Activated T-cell treated with anti-CD3 and anti-CD28 coated beads, Interleukin-2, amount 50 U/mL, for 72 hours (primary cell): Measurements from ENCODE around the gene RFX4. TPM values are rescaled to one million over a fixed set of nuclear protein-coding genes. Genes with fewer than 3 reads are reported as not detected.

Source experiments
- ATAC-seq, 2 donors: fragments of 150-1000 bp; cut with Tn5 transposase; replicated peaks in 1 of 2; 2 replicates each; pipeline ENCODE4 v1.10.0; 2021; ENCODE audit warnings: moderate library complexity in 2 of 2, mild to moderate bottlenecking in 1 of 2
- DNase-seq, 2 donors: peaks; one replicate each; pipeline ENCODE4 v3.0.0; 2021 to 2022; ENCODE audit warnings: mixed read lengths in 1 of 2
- H3K27ac Mint-ChIP-seq: one replicate; pipeline ENCODE4 v1.8.0; 2022; ENCODE audit warnings: mild to moderate bottlenecking, moderate library complexity, mixed read lengths
- H3K27me3 Mint-ChIP-seq: one replicate; pipeline ENCODE4 v1.8.0; 2022; ENCODE audit warnings: low read depth, mixed read lengths
- H3K36me3 Mint-ChIP-seq, 2 donors: one replicate each; pipeline ENCODE4 v1.8.0; 2022; ENCODE audit warnings: mixed read lengths in 2 of 2, mild to moderate bottlenecking in 1 of 2; ENCODE audit not compliant: insufficient read depth in 2 of 2
- H3K4me1 Mint-ChIP-seq: one replicate; pipeline ENCODE4 v1.8.0; 2022; ENCODE audit warnings: low read depth, mixed read lengths
- H3K4me3 Mint-ChIP-seq, 2 donors: one replicate each; pipeline ENCODE4 v1.8.0; 2022; ENCODE audit warnings: mild to moderate bottlenecking in 2 of 2, mixed read lengths in 2 of 2, moderate library complexity in 2 of 2
- H3K9me3 Mint-ChIP-seq, 2 donors: one replicate each; pipeline ENCODE4 v1.8.0; 2022; ENCODE audit warnings: mixed read lengths in 2 of 2
- total RNA-seq, 2 donors: library from RNA; stranded (reverse); gene quantifications; one replicate each; pipeline ENCODE4 v1.2.3, GENCODE V29; 2022

The RFX4 gene
- total RNA-seq, 2 donors from 2014 or later: not detected

GRCh38 chr12:106644335-106645073 is 61.7 kb downstream of the RFX4 start:
- H3K36me3 Mint-ChIP-seq: no peaks in the 10 kb centered on the region
- DNase-seq (no peak), ATAC-seq (no peak)
- peaks cover 10% of the 10 kb centered on the region for H3K27me3 Mint-ChIP-seq
- H3K4me1 Mint-ChIP-seq: no peaks in the 10 kb centered on the region
- no peak overlapping the region for H3K27ac Mint-ChIP-seq
- no peaks in the 10 kb centered on the region for H3K9me3 Mint-ChIP-seq
- H3K4me3 Mint-ChIP-seq: no peak overlapping the region

GRCh38 chr12:106645074-106645421 is 62.2 kb downstream of the RFX4 start:
- H3K27me3 Mint-ChIP-seq: peaks cover 7% of the 10 kb centered on the region
- H3K36me3 Mint-ChIP-seq: no peaks in the 10 kb centered on the region
- DNase-seq (no peak), ATAC-seq (no peak)
- no peaks in the 10 kb centered on the region for H3K4me1 Mint-ChIP-seq
- no peak overlapping the region for H3K4me3 Mint-ChIP-seq
- H3K27ac Mint-ChIP-seq: no peak overlapping the region
- no peaks in the 10 kb centered on the region for H3K9me3 Mint-ChIP-seq

GRCh38 chr12:106645465-106646330 is 62.9 kb downstream of the RFX4 start:
- DNase-seq: no peak
- no peak for ATAC-seq
- H3K27ac Mint-ChIP-seq: no peak overlapping the region
- peaks cover under 1% of the 10 kb centered on the region for H3K27me3 Mint-ChIP-seq
- H3K9me3 Mint-ChIP-seq: no peaks in the 10 kb centered on the region
- no peaks in the 10 kb centered on the region for H3K4me1 Mint-ChIP-seq
- H3K4me3 Mint-ChIP-seq: no peak overlapping the region
- H3K36me3 Mint-ChIP-seq: no peaks in the 10 kb centered on the region

GRCh38 chr12:106646472-106646871 is 63.7 kb downstream of the RFX4 start:
- no peak overlapping the region for H3K27ac Mint-ChIP-seq
- ATAC-seq (no peak), DNase-seq (no peak)
- H3K9me3 Mint-ChIP-seq: no peaks in the 10 kb centered on the region
- H3K4me1 Mint-ChIP-seq: no peaks in the 10 kb centered on the region
- no peak overlapping the region for H3K4me3 Mint-ChIP-seq
- H3K36me3 Mint-ChIP-seq: no peaks in the 10 kb centered on the region
- no peaks in the 10 kb centered on the region for H3K27me3 Mint-ChIP-seq

- Mint-ChIP-seq H3K27me3 (no peaks in the 10 kb centered on the region), H3K27ac (no peak overlapping the region), H3K36me3 (no peaks in the 10 kb centered on the region), H3K9me3 (no peaks in the 10 kb centered on the region), H3K4me1 (no peaks in the 10 kb centered on the region), H3K4me3 (no peak overlapping the region)
- no peak for DNase-seq
- no peak for ATAC-seq
Observed at GRCh38 chr12:106647793-106648514, 65.2 kb downstream of the RFX4 start.

- DNase-seq: no peak
- no peak for ATAC-seq
- H3K27ac Mint-ChIP-seq: no peak overlapping the region
- H3K9me3 Mint-ChIP-seq: no peaks in the 10 kb centered on the region
- H3K27me3 Mint-ChIP-seq: no peaks in the 10 kb centered on the region
- H3K4me3 Mint-ChIP-seq: no peak overlapping the region
- no peaks in the 10 kb centered on the region for H3K4me1 Mint-ChIP-seq
- no peaks in the 10 kb centered on the region for H3K36me3 Mint-ChIP-seq
Observed at GRCh38 chr12:106648736-106649135, 65.9 kb downstream of the RFX4 start.

- Mint-ChIP-seq H3K4me3 (no peak overlapping the region), H3K9me3 (no peaks in the 10 kb centered on the region), H3K27me3 (peaks cover 2% of the 10 kb centered on the region), H3K4me1 (no peaks in the 10 kb centered on the region), H3K27ac (no peak overlapping the region), H3K36me3 (no peaks in the 10 kb centered on the region)
- ATAC-seq (no peak), DNase-seq (no peak)
Observed at GRCh38 chr12:106651552-106651951, 68.7 kb downstream of the RFX4 start.

- H3K4me3 Mint-ChIP-seq: no peak overlapping the region
- DNase-seq (no peak), ATAC-seq (no peak)
- no peaks in the 10 kb centered on the region for H3K36me3 Mint-ChIP-seq
- no peaks in the 10 kb centered on the region for H3K9me3 Mint-ChIP-seq
- H3K27me3 Mint-ChIP-seq: peaks cover 7% of the 10 kb centered on the region
- no peaks in the 10 kb centered on the region for H3K4me1 Mint-ChIP-seq
- H3K27ac Mint-ChIP-seq: no peak overlapping the region
Observed at GRCh38 chr12:106652510-106653015, 69.8 kb downstream of the RFX4 start.

GRCh38 chr12:106655577-106655976 is 72.8 kb downstream of the RFX4 start:
- Mint-ChIP-seq H3K27me3 (peaks cover 7% of the 10 kb centered on the region), H3K9me3 (peaks cover 0 to 2% of the 10 kb centered on the region in 2 donors), H3K36me3 (no peaks in the 10 kb centered on the region), H3K4me3 (no peak overlapping the region), H3K27ac (no peak overlapping the region), H3K4me1 (no peaks in the 10 kb centered on the region)
- no peak for DNase-seq
- no peak for ATAC-seq

GRCh38 chr12:106657488-106657887 is 74.7 kb downstream of the RFX4 start:
- no peak overlapping the region for H3K4me3 Mint-ChIP-seq
- peaks cover 2 to 5% of the 10 kb centered on the region in 2 donors for H3K9me3 Mint-ChIP-seq
- H3K36me3 Mint-ChIP-seq: peaks cover 0 to 3% of the 10 kb centered on the region in 2 donors
- ATAC-seq (no peak), DNase-seq (no peak)
- H3K27ac Mint-ChIP-seq: no peak overlapping the region
- H3K4me1 Mint-ChIP-seq: no peaks in the 10 kb centered on the region
- peaks cover 7% of the 10 kb centered on the region for H3K27me3 Mint-ChIP-seq

- Mint-ChIP-seq H3K4me3 (no peak overlapping the region), H3K27ac (no peak overlapping the region), H3K4me1 (no peaks in the 10 kb centered on the region), H3K9me3 (peaks cover 8 to 12% of the 10 kb centered on the region in 2 donors), H3K36me3 (peaks cover 6 to 7% of the 10 kb centered on the region in 2 donors), H3K27me3 (no peaks in the 10 kb centered on the region)
- ATAC-seq (no peak), DNase-seq (no peak)
Observed at GRCh38 chr12:106663385-106663784, 80.6 kb downstream of the RFX4 start.

GRCh38 chr12:106669216-106669615 is 86.4 kb downstream of the RFX4 start:
- H3K27me3 Mint-ChIP-seq: peaks cover 16% of the 10 kb centered on the region
- DNase-seq: no peak
- no peaks in the 10 kb centered on the region for H3K4me1 Mint-ChIP-seq
- H3K36me3 Mint-ChIP-seq: peaks cover 1 to 7% of the 10 kb centered on the region in 2 donors
- no peak overlapping the region for H3K4me3 Mint-ChIP-seq
- H3K27ac Mint-ChIP-seq: no peak overlapping the region
- ATAC-seq: no peak
- H3K9me3 Mint-ChIP-seq: peaks cover 3 to 5% of the 10 kb centered on the region in 2 donors

- Mint-ChIP-seq H3K4me1 (no peaks in the 10 kb centered on the region), H3K27me3 (peaks cover 20% of the 10 kb centered on the region)
Observed at GRCh38 chr12:106670131-106670530, 87.3 kb downstream of the RFX4 start.

More at GRCh38 chr12:106670131-106670530, 87.3 kb downstream of the RFX4 start:
- H3K27ac Mint-ChIP-seq: no peak overlapping the region
- ATAC-seq (no peak), DNase-seq (no peak)
- H3K36me3 Mint-ChIP-seq: peaks cover 0 to 1% of the 10 kb centered on the region in 2 donors
- H3K9me3 Mint-ChIP-seq: peaks cover 0 to 3% of the 10 kb centered on the region in 2 donors
- no peak overlapping the region for H3K4me3 Mint-ChIP-seq
